Astrocyte (in vitro differentiated cells and primary cell): ENCODE measurements around the gene CPXM2. TPM values are rescaled to one million over a fixed set of nuclear protein-coding genes. Genes with fewer than 3 reads are reported as not detected.

Experiments used
- DNase-seq: peaks from one replicate; pipeline ENCODE4 v3.0.0-alpha.2; 2010; ENCODE audit warnings: low read depth
- FAIRE-seq: peaks from 2 replicates; lab custom pipeline; 2011; peaks lifted over from hg19 to GRCh38; lab: Jason Lieb, UNC
- H2AFZ ChIP-seq: 2 replicates; pipeline ENCODE4 v1.6.0; 2012; ENCODE audit warnings: low read depth, low read length, inconsistent platforms
- H3K27ac ChIP-seq: 2 replicates; pipeline ENCODE4 v1.5.1; 2011; ENCODE audit warnings: low read depth, low read length, inconsistent platforms
- H3K27me3 ChIP-seq: 2 replicates; pipeline ENCODE4 v1.6.0; 2011; ENCODE audit warnings: low read length, inconsistent platforms; ENCODE audit not compliant: insufficient read depth
- H3K36me3 ChIP-seq: 2 replicates; pipeline ENCODE4 v1.5.1; 2011; ENCODE audit warnings: low read length, inconsistent platforms; ENCODE audit not compliant: insufficient read depth
- H3K4me1 ChIP-seq: 2 replicates; pipeline ENCODE4 v1.5.1; 2011; ENCODE audit warnings: low read length, inconsistent platforms; ENCODE audit not compliant: insufficient read depth
- H3K4me2 ChIP-seq: 2 replicates; pipeline ENCODE4 v1.6.0; 2012; ENCODE audit warnings: low read length, inconsistent platforms
- H3K4me3 ChIP-seq: 2 replicates; pipeline ENCODE4 v1.5.1; 2011; ENCODE audit warnings: low read depth, mild to moderate bottlenecking, low read length, inconsistent platforms; ENCODE audit not compliant: insufficient read depth
- H3K79me2 ChIP-seq: 2 replicates; pipeline ENCODE4 v1.6.0; 2012; ENCODE audit warnings: mild to moderate bottlenecking, low read length, inconsistent platforms; ENCODE audit not compliant: insufficient read depth
- H3K9ac ChIP-seq: 2 replicates; pipeline ENCODE4 v1.6.0; 2012; ENCODE audit warnings: mild to moderate bottlenecking, low read length, inconsistent platforms
- H3K9me3 ChIP-seq: 2 replicates; pipeline ENCODE4 v1.5.1; 2012; ENCODE audit warnings: low read depth, mild to moderate bottlenecking, low read length, inconsistent platforms; ENCODE audit not compliant: insufficient read depth
- H4K20me1 ChIP-seq: 2 replicates; pipeline ENCODE4 v1.6.0; 2012; ENCODE audit warnings: low read length, inconsistent platforms; ENCODE audit not compliant: insufficient read depth
- H3K27ac Mint-ChIP-seq: one replicate; pipeline ENCODE4 v1.8.0; 2021; ENCODE audit warnings: mild to moderate bottlenecking, mixed read lengths; ENCODE audit not compliant: unreplicated experiment
- H3K27me3 Mint-ChIP-seq: one replicate; pipeline ENCODE4 v1.8.0; 2021; ENCODE audit warnings: low read depth, mixed read lengths; ENCODE audit not compliant: unreplicated experiment
- H3K36me3 Mint-ChIP-seq: one replicate; pipeline ENCODE4 v1.8.0; 2021; ENCODE audit warnings: low read depth, mixed read lengths; ENCODE audit not compliant: unreplicated experiment
- H3K4me1 Mint-ChIP-seq: one replicate; pipeline ENCODE4 v1.8.0; 2021; ENCODE audit warnings: low read depth, mixed read lengths; ENCODE audit not compliant: unreplicated experiment
- H3K4me3 Mint-ChIP-seq: one replicate; pipeline ENCODE4 v1.8.0; 2021; ENCODE audit warnings: mild to moderate bottlenecking, moderate library complexity, mixed read lengths; ENCODE audit not compliant: unreplicated experiment
- H3K9me3 Mint-ChIP-seq: one replicate; pipeline ENCODE4 v1.8.0; 2021; ENCODE audit warnings: mild to moderate bottlenecking, mixed read lengths; ENCODE audit not compliant: unreplicated experiment
- EZH2 ChIP-seq: IDR thresholded peaks from 2 replicates; pipeline ENCODE4 v1.6.1; 2012; ENCODE audit warnings: mild to moderate bottlenecking, low read length, inconsistent platforms; ENCODE audit not compliant: insufficient read depth
- total RNA-seq: library from RNA; stranded (reverse); gene quantifications from 2 replicates; pipeline ENCODE4 v1.2.1, GENCODE V29; 2021
- TF ChIP-seq, protein P1 (sequence below): IDR thresholded peaks from 2 replicates; pipeline ENCODE4 v1.5.1; 2011; ENCODE audit warnings: low read depth, mild to moderate bottlenecking, inconsistent platforms, low read length, moderate library complexity; ENCODE audit not compliant: insufficient read depth

The CPXM2 gene
- total RNA-seq, 1 donor from 2014 or later = 5.2 TPM

DNA sequence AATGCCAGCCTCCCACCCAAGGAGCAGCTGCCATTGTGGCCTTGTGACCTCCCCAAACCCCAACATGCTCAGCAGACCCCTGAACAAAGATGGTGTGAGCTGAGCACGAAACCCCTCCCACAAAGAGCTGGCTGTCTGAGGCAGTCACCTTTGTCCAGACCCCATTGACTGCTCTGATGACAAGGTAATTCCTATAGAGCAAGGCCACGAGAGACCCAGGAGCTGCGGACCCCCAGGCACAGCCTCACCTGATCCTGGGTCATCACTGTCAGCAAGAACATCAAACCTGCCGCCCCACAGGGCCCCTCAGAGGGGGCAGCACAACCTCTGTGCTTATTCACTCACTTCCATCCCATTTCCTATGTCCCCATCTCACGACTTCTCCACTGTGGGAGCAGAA lies 102.6 kb downstream of the CPXM2 start:
- H3K79me2 ChIP-seq = no peaks in the 10 kb centered on the region
- Mint-ChIP-seq H3K36me3 (peaks cover 15% of the 10 kb centered on the region), H3K27ac (no peak overlapping the region), H3K9me3 (peaks cover 14% of the 10 kb centered on the region), H3K27me3 (peaks cover 27% of the 10 kb centered on the region), H3K4me3 (no peak overlapping the region), H3K4me1 (no peaks in the 10 kb centered on the region)
- H3K27ac ChIP-seq = no peak overlapping the region
- H3K27me3 ChIP-seq = no peaks in the 10 kb centered on the region
- DNase-seq = no peak
- no peak for FAIRE-seq
- H3K36me3 ChIP-seq = no peaks in the 10 kb centered on the region
- H3K9me3 ChIP-seq = peaks cover 4% of the 10 kb centered on the region
- no peak overlapping the region for H3K4me2 ChIP-seq
- H3K9ac ChIP-seq = no peak overlapping the region
- H2AFZ ChIP-seq = no peak overlapping the region
- no peaks in the 10 kb centered on the region for H4K20me1 ChIP-seq
- no peak overlapping the region for H3K4me3 ChIP-seq
- no peak for TF ChIP-seq EZH2
- no peaks in the 10 kb centered on the region for H3K4me1 ChIP-seq

DNA sequence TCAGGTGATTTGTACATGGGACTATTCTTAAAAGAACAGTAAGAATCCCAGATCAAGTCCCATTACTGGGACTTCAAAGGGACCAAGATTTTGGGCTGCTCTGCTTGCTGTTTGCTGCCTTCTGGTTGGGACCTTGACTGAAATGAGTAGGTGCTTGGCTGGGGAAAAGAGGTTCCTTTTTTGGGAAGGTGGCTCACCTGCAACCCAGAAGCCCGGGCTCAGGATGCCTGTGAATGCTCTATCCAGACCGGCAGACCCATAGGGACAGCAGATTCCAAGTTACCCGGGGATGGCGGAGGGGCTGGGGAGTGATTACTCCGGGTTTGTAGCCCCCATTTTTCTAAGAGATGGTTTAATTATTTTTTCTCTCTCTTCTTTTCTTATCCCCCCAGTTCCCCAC lies 104.0 kb downstream of the CPXM2 start:
- no peak overlapping the region for H3K27ac ChIP-seq
- no peak overlapping the region for H3K4me3 ChIP-seq
- H3K4me2 ChIP-seq = no peak overlapping the region
- no peaks in the 10 kb centered on the region for H3K27me3 ChIP-seq
- Mint-ChIP-seq H3K4me3 (no peak overlapping the region), H3K9me3 (peaks cover 14% of the 10 kb centered on the region), H3K27ac (no peak overlapping the region), H3K27me3 (peaks cover 29% of the 10 kb centered on the region), H3K36me3 (peaks cover 15% of the 10 kb centered on the region), H3K4me1 (peaks cover 5% of the 10 kb centered on the region)
- no peak for TF ChIP-seq EZH2
- TF ChIP-seq, protein P1, sequence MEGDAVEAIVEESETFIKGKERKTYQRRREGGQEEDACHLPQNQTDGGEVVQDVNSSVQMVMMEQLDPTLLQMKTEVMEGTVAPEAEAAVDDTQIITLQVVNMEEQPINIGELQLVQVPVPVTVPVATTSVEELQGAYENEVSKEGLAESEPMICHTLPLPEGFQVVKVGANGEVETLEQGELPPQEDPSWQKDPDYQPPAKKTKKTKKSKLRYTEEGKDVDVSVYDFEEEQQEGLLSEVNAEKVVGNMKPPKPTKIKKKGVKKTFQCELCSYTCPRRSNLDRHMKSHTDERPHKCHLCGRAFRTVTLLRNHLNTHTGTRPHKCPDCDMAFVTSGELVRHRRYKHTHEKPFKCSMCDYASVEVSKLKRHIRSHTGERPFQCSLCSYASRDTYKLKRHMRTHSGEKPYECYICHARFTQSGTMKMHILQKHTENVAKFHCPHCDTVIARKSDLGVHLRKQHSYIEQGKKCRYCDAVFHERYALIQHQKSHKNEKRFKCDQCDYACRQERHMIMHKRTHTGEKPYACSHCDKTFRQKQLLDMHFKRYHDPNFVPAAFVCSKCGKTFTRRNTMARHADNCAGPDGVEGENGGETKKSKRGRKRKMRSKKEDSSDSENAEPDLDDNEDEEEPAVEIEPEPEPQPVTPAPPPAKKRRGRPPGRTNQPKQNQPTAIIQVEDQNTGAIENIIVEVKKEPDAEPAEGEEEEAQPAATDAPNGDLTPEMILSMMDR = no peak
- DNase-seq (no peak), FAIRE-seq (no peak)
- H3K4me1 ChIP-seq = no peaks in the 10 kb centered on the region
- peaks cover 2% of the 10 kb centered on the region for H3K9me3 ChIP-seq
- no peaks in the 10 kb centered on the region for H3K79me2 ChIP-seq
- H4K20me1 ChIP-seq = no peaks in the 10 kb centered on the region
- no peak overlapping the region for H2AFZ ChIP-seq
- no peaks in the 10 kb centered on the region for H3K36me3 ChIP-seq
- H3K9ac ChIP-seq = no peak overlapping the region

DNA sequence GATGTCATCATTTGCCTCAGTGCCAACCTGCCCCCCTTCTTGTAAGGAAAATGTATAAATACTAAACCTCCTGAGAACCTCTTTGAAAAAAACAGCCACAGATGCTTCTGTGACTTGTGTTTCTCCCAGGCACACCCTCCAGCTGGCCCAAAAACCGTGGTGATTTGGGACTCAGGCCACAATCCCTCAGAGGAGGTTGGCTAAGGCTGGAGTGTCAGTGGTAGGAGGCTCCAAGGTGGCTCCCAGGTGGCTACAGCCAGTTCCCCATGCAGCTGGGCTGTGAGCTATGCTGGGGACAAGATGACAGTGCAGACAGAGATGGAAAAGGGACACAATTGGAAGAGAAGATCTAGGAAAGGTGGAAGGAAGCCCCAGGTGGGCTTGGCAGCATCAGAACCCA lies 104.7 kb downstream of the CPXM2 start:
- no peak overlapping the region for H3K9ac ChIP-seq
- no peaks in the 10 kb centered on the region for H3K9me3 ChIP-seq
- Mint-ChIP-seq H3K9me3 (peaks cover 14% of the 10 kb centered on the region), H3K4me3 (no peak overlapping the region), H3K36me3 (peaks cover 15% of the 10 kb centered on the region), H3K27me3 (peaks cover 26% of the 10 kb centered on the region), H3K27ac (no peak overlapping the region), H3K4me1 (peaks cover 6% of the 10 kb centered on the region)
- TF ChIP-seq EZH2 = no peak
- TF ChIP-seq, protein P1 = no peak
- H3K4me2 ChIP-seq = no peak overlapping the region
- no peak overlapping the region for H2AFZ ChIP-seq
- H3K36me3 ChIP-seq = no peaks in the 10 kb centered on the region
- no peaks in the 10 kb centered on the region for H4K20me1 ChIP-seq
- DNase-seq (no peak), FAIRE-seq (no peak)
- H3K79me2 ChIP-seq = no peaks in the 10 kb centered on the region
- H3K27me3 ChIP-seq = no peaks in the 10 kb centered on the region
- no peaks in the 10 kb centered on the region for H3K4me1 ChIP-seq
- H3K4me3 ChIP-seq = no peak overlapping the region
- no peak overlapping the region for H3K27ac ChIP-seq
